Testis (tissue), 2 donors: ENCODE measurements around the gene MYBPC3.

Experiments used
- CTCF ChIP-seq, 3 experiments: fragments of 450-650 bp in 2 of 3; fragments of 200-600 bp in 1 of 3; sonication (generic) in 1 of 3; IDR thresholded peaks; one replicate each; pipeline ENCODE4 v1.5.1; 2016 to 2019; ENCODE audit warnings: antibody characterized with exemption in 3 of 3, mild to moderate bottlenecking in 2 of 3, moderate library complexity in 1 of 3
- POLR2A ChIP-seq: fragments of 450-650 bp; IDR thresholded peaks from one replicate; pipeline ENCODE4 v1.6.1; 2017; ENCODE audit warnings: antibody characterized with exemption, mild to moderate bottlenecking, moderate library complexity

- TF ChIP-seq CTCF (IDR thresholded peaks at IDR 0.05) (no peak), POLR2A (no peak)
These were observed 28.0 kb downstream of the MYBPC3 start for GRCh38 chr11:47324520-47324919.
